HCT116 (cell line): ENCODE measurements around the gene SLC25A6. TPM values are rescaled to one million over a fixed set of nuclear protein-coding genes. Genes with fewer than 3 reads are reported as not detected.

Experiments used
- ATAC-seq: fragments of 200-7000 bp; cut with Tn5 transposase; 2 replicates; pipeline ENCODE4 v1.9.1; 2020; ENCODE audit warnings: mild to moderate bottlenecking, moderate library complexity
- BruUV-seq: library from RNA; stranded (reverse); fragments of 400-500 nt; replicated peaks from 2 replicates; lab custom pipeline; 2021; lab: Mats Ljungman, UMichigan
- CTCF ChIA-PET: fragments of 300-600 bp; sonication (Branson Sonifier 250); formaldehyde crosslinking; loops from one replicate; lab custom pipeline; 2021; ENCODE audit warnings: antibody characterized with exemption; lab: Charles Lee
- POLR2A ChIA-PET: fragments of 300-600, 350-600 bp; sonication (Branson Sonifier 250); formaldehyde crosslinking; loops from one replicate; lab custom pipeline; 2021; ENCODE audit warnings: antibody characterized with exemption; lab: Charles Lee
- RAD21 ChIA-PET, 2 experiments: fragments of 300-600 bp; sonication (Branson Sonifier 250); formaldehyde crosslinking; loops; one replicate each; lab custom pipeline; 2023; ENCODE audit warnings: low total read pairs in 2 of 2; ENCODE audit not compliant: uncharacterized antibody in 2 of 2, unreplicated experiment in 2 of 2, low non-redundant PET in 1 of 2; lab: Charles Lee
- DNase-seq: peaks from one replicate; pipeline ENCODE4 v3.0.0-alpha.2; 2010; ENCODE audit warnings: low read depth, low spot score
- H2AFZ ChIP-seq: fragments of 200-600 bp; shearing (Covaris generic), sonication (generic); 2 replicates; pipeline ENCODE4 v1.6.1; 2017; ENCODE audit warnings: low read depth, mixed run types, mixed read lengths, antibody characterized with exemption, low read length; ENCODE audit not compliant: poor library complexity, severe bottlenecking
- H3K27ac ChIP-seq: 2 replicates; pipeline ENCODE4 v1.5.1; 2012; ENCODE audit warnings: low read depth, low read length
- H3K27me3 ChIP-seq: fragments of 200-600 bp; sonication (generic); 2 replicates; pipeline ENCODE4 v1.6.1; 2016; ENCODE audit warnings: mixed run types, low read length, mixed read lengths; ENCODE audit not compliant: insufficient read depth
- H3K36me3 ChIP-seq, 2 experiments: fragments of 200-500 bp in 1 of 2; fragments of 200-600 bp in 1 of 2; sonication (Bioruptor generic) in 1 of 2; sonication (generic) in 1 of 2; 2 replicates each; pipeline versions ENCODE4 v1.5.1 to v1.6.1; 2014 to 2016; ENCODE audit warnings: low read length in 2 of 2, inconsistent platforms in 1 of 2, mixed read lengths in 1 of 2, mixed run types in 1 of 2; ENCODE audit not compliant: insufficient read depth in 2 of 2, control insufficient read depth in 1 of 2
- H3K4me1 ChIP-seq, 2 experiments: fragments of 200-600 bp in 1 of 2; sonication (generic) in 1 of 2; 2 replicates each; pipeline versions ENCODE4 v1.5.1 to v1.6.1; 2012 to 2017; ENCODE audit warnings: low read length in 2 of 2, inconsistent platforms in 1 of 2, mild to moderate bottlenecking in 1 of 2, mixed read lengths in 1 of 2, mixed run types in 1 of 2, moderate library complexity in 1 of 2; ENCODE audit not compliant: insufficient read depth in 2 of 2, control insufficient read depth in 1 of 2
- H3K4me2 ChIP-seq: fragments of 200-600 bp; sonication (generic); 2 replicates; pipeline ENCODE4 v1.6.1; 2017; ENCODE audit warnings: mixed run types, low read length, mixed read lengths
- H3K4me3 ChIP-seq, 2 experiments: fragments of 200-600 bp in 1 of 2; sonication (generic) in 1 of 2; replicated peaks in 1 of 2; 2 replicates each; pipeline ENCODE4 v1.5.1; 2011 to 2016; ENCODE audit warnings: low read length in 2 of 2, control low read depth in 1 of 2, low read depth in 1 of 2, mild to moderate bottlenecking in 1 of 2, mixed read lengths in 1 of 2, mixed run types in 1 of 2
- H3K79me2 ChIP-seq: fragments of 200-600 bp; sonication (generic); 2 replicates; pipeline ENCODE4 v1.6.1; 2017; ENCODE audit warnings: mild to moderate bottlenecking, mixed run types, low read length, moderate library complexity, mixed read lengths; ENCODE audit not compliant: insufficient read depth
- H3K9ac ChIP-seq: fragments of 200-600 bp; sonication (generic); 2 replicates; pipeline ENCODE4 v1.6.1; 2016; ENCODE audit warnings: low read length, mixed read lengths
- H3K9me2 ChIP-seq: fragments of 200-600 bp; sonication (generic), shearing (Covaris generic); 2 replicates; pipeline ENCODE4 v1.6.1; 2017; ENCODE audit warnings: mixed run types, mild to moderate bottlenecking, moderate library complexity; ENCODE audit not compliant: insufficient read depth
- H3K9me3 ChIP-seq, 2 experiments: fragments of 200-500 bp in 1 of 2; fragments of 200-600 bp in 1 of 2; sonication (Bioruptor generic) in 1 of 2; sonication (generic) in 1 of 2; 2 replicates each; pipeline ENCODE4 v1.6.1; 2014 to 2017; ENCODE audit warnings: low read length in 2 of 2, mixed read lengths in 2 of 2, inconsistent platforms in 1 of 2, low read depth in 1 of 2, mild to moderate bottlenecking in 1 of 2, mixed run types in 1 of 2, moderate library complexity in 1 of 2; ENCODE audit not compliant: control insufficient read depth in 1 of 2, insufficient read depth in 1 of 2
- H4K20me1 ChIP-seq: fragments of 200-600 bp; sonication (generic), shearing (Covaris generic); 2 replicates; pipeline ENCODE4 v1.6.1; 2017; ENCODE audit warnings: mixed run types, mild to moderate bottlenecking, moderate library complexity; ENCODE audit not compliant: insufficient read depth
- CTCF ChIP-seq, 3 experiments: fragments of 200-600 bp in 1 of 3; sonication (generic) in 1 of 3; IDR thresholded peaks in 2 of 3; conservative IDR thresholded peaks in 1 of 3; 2 replicates each; pipeline ENCODE4 v1.5.1; 2012 to 2017; ENCODE audit warnings: low read depth in 2 of 3, low read length in 2 of 3, antibody characterized with exemption in 1 of 3, borderline replicate concordance in 1 of 3, control low read depth in 1 of 3, mild to moderate bottlenecking in 1 of 3, mixed read lengths in 1 of 3, mixed run types in 1 of 3, moderate library complexity in 1 of 3; ENCODE audit not compliant: insufficient read depth in 1 of 3
- EGR1 ChIP-seq: IDR thresholded peaks from 2 replicates; pipeline ENCODE4 v1.6.1; 2012; ENCODE audit warnings: low read depth
- ELF1 ChIP-seq: IDR thresholded peaks from 2 replicates; pipeline ENCODE4 v1.6.1; 2012; ENCODE audit warnings: low read depth, borderline replicate concordance
- EZH2 ChIP-seq: fragments of 200-600 bp; sonication (generic); IDR thresholded peaks from 2 replicates; pipeline ENCODE4 v1.6.1; 2017; ENCODE audit warnings: antibody characterized with exemption, mixed run types
- JUND ChIP-seq: IDR thresholded peaks from 2 replicates; pipeline ENCODE4 v1.6.1; 2012
- REST ChIP-seq: IDR thresholded peaks from 2 replicates; pipeline ENCODE4 v1.6.1; 2012; ENCODE audit warnings: low read depth
- SP1 ChIP-seq: IDR thresholded peaks from 2 replicates; pipeline ENCODE4 v1.6.1; 2012; ENCODE audit warnings: low read depth
- YY1 ChIP-seq: IDR thresholded peaks from 2 replicates; pipeline ENCODE4 v1.6.1; 2011; ENCODE audit warnings: low read length, low read depth, moderate library complexity, mild to moderate bottlenecking; ENCODE audit not compliant: insufficient replicate concordance; ENCODE audit errors: extremely low read depth
- intact Hi-C: fragments of 100-400 bp; cut with micrococcal nuclease; formaldehyde crosslinking; loops from 2 replicates; pipeline ENCODE4 v1.10.0; 2022
- total RNA-seq: library from RNA; stranded (reverse); gene quantifications from one replicate; pipeline ENCODE4 v1.2.1, GENCODE V29; 2021; ENCODE audit not compliant: unreplicated experiment

SLC25A6 gene
- total RNA-seq, 1 experiment from 2014 or later: 398 TPM

DNA sequence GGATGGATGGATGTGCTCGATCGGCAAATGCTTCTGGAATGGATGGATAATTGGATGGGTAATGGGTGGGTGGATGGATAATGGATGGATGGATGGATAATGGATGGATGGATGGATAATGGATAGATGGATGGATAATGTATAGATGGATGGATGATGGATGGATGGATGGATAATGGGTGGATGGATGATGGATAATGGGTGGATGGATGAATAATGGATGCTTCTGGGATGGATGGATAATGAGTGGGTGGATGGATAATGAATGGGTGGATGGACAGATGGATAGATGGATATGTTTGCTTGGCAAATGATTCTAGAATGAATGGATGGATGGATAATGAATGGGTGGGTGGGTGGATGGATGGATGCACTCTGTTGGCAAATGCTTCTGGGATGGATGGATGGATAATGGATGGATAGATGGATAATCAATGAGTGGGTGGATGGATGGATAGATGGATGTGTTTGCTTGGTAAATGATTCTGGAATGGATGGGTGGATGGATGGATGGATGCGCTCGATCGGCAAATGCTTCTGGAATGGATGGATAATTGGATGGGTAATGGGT, 3.8 kb upstream of the SLC25A6 start:
- Histone ChIP-seq H3K36me3 (peaks cover 0 to 7% of the 10 kb centered on the region in 2 experiments; a peak in 1 of 4 replicates), H3K4me3 (no peak overlapping the region), H3K9ac (no peak overlapping the region), H3K4me1 (peaks cover 7 to 16% of the 10 kb centered on the region in 2 experiments; a peak in 3 of 4 replicates), H3K27ac (no peak overlapping the region), H3K9me2 (no peaks in the 10 kb centered on the region), H3K9me3 (no peaks in the 10 kb centered on the region), H3K4me2 (no peak overlapping the region), H2AFZ (no peak overlapping the region), H4K20me1 (no peaks in the 10 kb centered on the region), H3K27me3 (no peaks in the 10 kb centered on the region), H3K79me2 (peaks cover 27% of the 10 kb centered on the region)
- no peak for DNase-seq
- intact Hi-C loops: no loop called here
- RAD21 ChIA-PET: no interaction called here
- POLR2A ChIA-PET: no interaction called here
- CTCF ChIA-PET: no interaction called here
- no peak for ATAC-seq
- BruUV-seq: no TSS peak
- TF ChIP-seq CTCF (IDR thresholded peaks at IDR 0.05 in 2 of 3, conservative IDR thresholded peaks at IDR 0.05 in 1 of 3; ENCODE audit: borderline replicate concordance in 1 of 3, insufficient read depth in 1 of 3, low read depth in 2 of 3, low read length in 2 of 3): no peak
- no peak for TF ChIP-seq JUND
- no peak for TF ChIP-seq ELF1
- no peak for TF ChIP-seq EGR1
- no peak for TF ChIP-seq YY1
- no peak for TF ChIP-seq SP1
- no peak for TF ChIP-seq REST
- TF ChIP-seq EZH2: no peak
